NOMO-1 (cell line): ENCODE data around the gene CACNB2.

ENCODE experiments used
- DNase-seq, 2 experiments: peaks; one replicate each; lab custom pipeline; 2025; ENCODE audit not compliant: unreplicated experiment in 2 of 2; lab: John Stamatoyannopoulos, UW

The CACNB2 gene

DNA sequence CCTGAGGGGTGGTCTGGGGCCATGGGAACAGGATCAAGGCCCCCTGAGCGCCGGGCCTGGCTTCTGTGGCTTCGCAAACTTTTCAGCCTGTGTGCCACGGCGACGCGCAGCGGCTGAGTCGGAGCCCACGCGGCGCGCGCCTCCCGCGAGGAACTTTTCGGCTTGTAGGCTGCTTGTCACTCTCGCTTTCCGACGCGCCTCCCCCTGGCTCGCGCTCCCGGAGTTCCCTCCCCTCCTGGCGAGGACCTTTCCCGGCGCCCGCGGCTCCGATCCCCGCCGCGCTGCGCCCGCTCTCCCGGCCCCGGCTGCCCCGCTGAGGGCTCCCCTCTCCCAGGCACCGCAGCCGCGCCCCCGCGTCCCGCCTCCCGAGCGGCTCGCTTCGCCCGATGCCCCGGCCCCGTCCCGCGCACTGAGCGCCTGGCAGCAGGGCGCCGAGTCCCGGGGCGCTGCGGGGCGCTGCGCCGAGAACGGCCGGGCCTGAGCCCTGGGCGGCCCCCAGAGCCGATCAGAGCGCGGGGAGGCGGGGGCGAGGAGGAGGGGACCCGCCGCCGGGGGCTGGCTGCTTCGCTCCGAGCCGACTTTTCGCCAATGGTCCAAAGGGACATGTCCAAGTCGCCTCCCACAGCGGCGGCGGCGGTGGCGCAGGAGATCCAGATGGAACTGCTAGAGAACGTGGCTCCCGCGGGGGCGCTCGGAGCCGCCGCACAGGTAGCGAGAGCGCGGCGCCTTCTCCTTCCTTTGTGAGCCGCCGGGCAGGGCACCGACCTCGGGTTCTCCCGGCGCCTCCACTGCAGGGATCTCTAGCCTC, at the start of gene CACNB2:
TSS of gene CACNB2 (plus strand) at position 276 of the 808 bp plus-strand sequence.
- DNase-seq, result peak in 1 of 2 experiments; percentile 19

DNA sequence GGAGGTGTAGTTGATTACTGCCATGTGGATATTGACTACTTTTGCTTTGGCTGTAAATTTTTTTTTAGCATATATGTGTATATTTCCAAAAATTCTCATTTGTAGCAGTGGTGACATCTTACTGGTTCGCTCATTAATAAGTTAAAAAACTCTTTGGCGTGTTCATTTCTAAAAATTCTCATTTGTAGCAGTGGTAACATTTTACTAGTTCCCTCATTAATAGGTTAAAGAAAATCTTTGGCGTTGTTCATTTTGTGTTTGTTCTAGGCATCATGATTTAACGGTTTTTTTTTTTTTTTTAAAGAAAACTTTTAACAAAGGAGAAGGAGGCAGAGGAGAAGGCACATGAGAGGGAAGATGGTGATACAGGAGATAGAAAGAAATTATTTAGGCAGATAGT, 45.9 kb upstream of the CACNB2 start:
- no peak for DNase-seq

DNA sequence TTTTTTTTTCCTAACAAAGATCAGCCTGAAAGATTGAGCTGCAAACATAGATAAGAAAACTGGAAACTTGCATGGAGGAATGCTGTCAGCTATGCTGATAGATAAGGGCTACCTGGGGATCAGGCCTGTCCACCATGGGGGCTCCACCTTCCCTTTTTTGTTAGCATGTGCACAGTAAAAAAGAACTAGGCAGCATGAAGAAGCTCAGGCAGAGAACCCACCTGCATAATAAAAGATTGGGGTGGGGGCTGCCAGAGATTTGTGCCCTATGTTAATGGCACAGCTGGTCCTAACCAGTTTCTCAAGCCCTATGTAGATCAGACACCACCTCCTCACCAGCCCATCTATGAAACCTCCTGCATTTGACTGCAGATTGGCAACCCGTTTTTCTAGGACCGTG, 45.4 kb upstream of the CACNB2 start:
- no peak for DNase-seq

DNA sequence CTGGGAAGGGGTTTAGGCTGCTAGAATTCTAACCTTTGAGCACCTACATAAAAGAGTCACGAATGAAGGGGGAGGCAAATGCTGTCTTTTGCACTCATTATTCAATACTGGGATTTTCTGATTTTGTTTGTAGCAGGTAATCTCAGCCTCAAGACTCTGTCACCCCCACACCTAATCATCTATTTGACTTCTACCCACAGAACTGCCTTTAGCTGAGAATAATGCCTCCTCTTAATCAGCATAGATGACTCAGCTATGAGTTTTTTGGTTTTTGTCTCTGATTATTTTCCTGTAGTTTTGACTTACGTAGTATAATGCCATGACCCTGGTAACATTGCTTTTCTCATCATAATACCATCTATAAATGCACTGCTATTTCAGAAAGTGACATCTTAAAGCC, 42.7 kb upstream of the CACNB2 start:
- DNase-seq, result no peak

DNA sequence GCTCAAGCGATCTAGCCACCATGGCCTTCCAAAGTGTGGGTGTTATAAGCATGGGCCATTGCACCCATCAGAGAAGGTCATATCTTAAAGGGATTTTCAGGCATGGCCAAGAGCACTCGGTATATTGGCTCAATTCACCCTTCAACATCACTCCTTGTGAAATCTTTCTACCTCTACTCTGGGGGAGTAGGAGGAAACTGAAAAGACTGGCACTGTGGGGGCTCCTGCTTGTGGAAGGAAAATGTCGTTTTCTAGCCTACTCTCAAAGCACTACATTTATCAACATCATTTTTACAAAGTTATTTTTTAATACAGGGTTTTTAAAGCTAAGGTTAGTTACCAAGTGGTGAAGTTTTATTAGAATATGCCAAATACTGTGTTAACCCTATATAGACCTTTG, 42.0 kb upstream of the CACNB2 start:
- DNase-seq, result no peak

DNA sequence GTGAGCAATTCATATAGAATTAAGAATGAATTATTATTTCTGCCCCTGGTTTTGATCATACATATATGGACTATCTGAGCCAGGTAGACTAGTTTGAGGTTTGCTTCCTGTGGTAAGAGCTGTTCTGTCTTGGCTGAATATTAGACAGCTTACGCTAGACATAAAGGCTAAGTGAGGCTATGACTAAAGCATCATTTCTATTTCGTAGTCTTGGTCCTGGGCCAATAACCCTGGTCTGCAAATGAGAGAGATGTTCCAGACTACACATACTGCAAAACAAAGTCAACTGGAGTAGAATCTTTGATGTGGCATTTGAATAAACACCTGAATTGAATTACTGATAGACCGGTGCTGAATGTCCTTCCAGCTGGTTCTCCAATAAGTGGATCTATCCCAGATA, 40.8 kb upstream of the CACNB2 start:
- no peak for DNase-seq

DNA sequence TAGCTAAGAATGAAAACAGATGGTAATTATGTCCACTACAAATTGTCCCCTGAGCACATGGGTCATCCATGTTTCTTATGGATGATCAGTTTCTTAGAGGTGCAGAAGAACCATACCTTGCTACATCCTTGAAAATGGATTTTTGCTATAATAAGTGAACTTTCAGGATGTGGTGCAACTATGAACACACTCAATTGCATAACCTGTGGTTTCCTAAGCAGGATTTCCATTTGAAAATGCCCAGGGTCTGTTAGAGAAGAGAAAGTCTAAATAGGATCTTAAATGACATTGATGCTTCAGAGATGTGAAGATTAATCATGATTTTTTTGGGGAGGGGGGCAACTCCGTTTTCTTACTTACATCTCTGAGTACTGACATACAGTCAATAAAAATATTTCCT, 39.6 kb upstream of the CACNB2 start:
- peak; percentile 48 to 85 for DNase-seq

DNA sequence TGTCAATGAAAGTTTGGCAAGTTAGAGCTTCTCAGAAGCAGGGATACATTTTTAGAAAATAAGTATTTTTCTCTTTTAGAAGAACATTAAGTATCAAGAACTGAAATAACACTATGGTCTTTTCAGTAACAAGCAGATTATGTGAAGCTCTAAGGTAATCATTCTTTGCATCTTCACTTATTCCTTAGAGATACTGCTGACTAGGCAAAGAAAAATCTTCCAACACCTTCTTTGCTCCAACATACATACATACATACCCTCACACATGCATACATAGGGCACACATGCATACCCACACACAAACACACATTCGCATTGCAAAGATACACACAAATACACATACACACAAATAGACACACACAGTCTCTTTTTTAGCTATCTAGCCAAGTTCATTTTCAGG, 37.8 kb upstream of the CACNB2 start:
- DNase-seq, result no peak

DNA sequence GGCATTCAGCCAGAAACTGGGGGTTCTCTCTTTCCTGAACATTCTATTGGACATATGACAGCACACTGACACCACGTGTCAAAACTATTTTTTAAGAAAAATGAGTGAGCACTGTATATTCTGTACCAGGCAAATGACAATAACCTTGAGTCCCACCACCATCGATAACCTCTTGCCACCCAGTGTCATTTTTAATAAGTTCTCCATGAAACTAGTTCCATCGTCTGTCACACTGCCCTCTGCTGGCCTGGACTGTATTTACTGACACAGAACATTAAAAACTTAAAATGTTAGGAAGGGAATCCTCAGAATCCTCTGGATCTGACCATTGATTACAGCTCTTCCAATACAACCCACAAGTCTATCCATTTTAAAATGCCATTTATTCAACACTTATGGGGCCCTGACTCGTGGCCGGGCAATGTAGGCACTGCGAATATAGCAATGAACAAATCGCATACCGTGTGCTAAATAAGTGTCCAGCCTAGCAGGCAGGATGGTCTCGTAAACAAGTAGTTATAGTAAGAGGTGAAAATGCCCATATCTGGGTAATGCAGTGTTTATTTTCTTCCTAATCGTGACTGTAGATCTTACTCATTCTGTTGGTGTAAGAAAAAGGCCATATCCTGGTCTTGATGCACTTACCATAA, 35.9 kb upstream of the CACNB2 start:
- DNase-seq, result peak; percentile 16 to 38

DNA sequence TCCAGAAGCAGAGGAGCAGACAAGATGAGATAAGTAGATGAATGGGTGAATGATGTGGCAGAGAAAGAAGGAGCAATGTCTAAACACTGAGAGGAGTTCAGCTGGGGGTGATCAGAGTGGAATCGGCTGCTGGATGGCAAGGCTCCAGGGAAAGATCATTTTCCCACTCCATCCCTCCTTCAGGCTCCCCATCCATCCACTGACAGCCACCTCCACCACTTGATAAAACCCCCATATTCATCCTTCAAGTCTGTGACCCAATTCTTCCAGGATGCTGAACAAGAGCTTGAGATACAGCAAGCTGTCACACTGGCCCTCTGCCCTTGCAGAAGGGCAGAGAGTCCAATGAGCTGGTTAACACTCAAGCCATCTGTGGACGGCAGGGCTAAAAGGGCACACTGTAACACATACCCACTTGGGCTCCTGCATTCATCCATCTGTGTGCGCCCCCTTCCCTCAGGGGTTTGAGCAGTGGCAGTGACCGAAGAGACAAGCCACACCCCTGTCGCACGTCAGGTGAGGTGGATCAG, 30.8 kb upstream of the CACNB2 start:
- no peak for DNase-seq

DNA sequence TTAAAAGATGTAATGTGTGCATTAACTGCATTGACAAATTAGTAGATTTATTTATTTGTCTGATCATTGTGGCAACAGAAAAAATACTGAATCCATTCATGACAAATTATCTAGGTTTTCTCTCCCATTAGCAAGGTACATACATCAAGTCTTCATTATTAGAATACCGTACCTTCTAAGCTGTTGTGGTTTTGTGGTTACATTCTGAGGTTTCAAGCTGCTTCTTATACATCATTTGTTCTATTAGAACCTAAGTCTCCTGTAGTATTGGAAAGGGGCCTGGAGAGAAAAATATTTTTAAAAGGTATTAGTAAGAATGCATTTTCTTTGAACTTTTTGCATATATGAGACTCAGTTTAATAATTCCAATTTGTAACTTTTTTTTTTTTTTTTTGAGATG, 26.3 kb upstream of the CACNB2 start:
- no peak for DNase-seq

DNA sequence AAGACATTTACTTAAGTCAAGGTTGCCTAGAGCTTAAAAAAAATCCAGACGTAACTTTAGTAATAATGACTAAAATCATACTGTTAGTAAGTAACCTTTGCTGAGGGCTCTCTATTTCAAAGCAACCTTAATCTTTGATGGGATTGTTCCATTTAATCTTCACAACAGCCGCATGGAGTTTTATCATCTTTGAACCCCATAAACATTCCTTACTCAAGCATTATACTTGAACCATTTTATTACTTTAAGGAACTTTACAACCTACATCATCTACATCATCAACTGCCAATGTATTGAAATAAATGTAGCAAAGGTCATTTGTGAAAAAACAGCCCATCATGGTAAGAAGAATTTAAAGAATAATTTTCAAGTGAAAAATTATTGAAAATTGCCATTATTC, 22.9 kb upstream of the CACNB2 start:
- DNase-seq, result no peak

DNA sequence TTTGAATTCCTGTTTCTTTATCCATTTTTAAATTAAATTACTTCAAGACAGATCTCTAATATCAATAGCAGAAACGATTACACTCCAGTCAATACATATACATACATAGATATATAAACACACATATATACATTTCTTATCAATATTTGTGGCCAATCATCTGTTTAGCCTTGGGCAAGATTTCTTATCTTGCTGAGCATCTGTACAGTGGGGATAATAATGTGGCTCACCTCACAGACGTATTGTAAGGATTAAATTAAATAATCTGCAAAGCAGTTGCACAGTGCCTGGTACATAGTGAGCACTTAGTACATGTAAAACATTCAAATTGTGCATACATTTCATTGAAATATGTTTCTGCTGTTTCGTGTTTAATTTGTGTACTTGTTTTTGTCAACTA, 17.5 kb upstream of the CACNB2 start:
- no peak for DNase-seq

DNA sequence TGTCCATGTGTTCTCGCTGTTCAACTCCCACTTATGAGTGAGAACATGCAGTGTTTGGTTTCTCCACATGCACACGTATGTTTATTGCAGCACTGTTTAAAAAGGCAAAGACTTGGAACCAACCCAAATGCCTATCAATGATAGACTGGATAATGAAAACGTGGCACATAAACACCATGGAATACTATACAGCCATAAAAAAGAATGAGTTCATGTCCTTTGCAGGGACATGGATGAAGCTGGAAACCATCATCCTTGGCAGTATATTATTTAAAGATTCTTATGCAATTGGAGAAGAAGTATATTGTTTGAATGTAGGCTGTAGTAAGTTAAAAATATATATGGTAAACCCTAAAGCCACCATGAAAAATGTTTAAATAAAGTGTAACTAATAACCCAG, 7.2 kb upstream of the CACNB2 start:
- no peak for DNase-seq

DNA sequence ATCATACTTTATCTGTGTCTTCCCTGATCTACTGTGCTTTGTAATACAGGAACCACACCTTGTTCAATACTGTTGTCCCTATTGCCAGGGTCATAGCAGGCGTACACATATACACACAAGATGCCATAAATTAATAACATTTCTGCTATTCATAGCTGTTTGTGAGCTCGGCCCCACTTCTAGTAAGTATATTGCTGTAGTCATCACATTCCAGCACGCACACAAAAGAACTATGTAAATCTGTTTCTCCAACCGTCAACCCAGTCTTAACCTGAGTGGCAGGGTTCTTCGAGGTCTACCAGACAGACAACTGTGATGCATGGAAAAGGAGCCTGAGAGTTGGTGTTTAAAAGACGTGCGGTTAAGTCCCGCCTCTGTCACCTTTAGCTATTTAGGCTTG, 5.7 kb upstream of the CACNB2 start:
- DNase-seq, result no peak

DNA sequence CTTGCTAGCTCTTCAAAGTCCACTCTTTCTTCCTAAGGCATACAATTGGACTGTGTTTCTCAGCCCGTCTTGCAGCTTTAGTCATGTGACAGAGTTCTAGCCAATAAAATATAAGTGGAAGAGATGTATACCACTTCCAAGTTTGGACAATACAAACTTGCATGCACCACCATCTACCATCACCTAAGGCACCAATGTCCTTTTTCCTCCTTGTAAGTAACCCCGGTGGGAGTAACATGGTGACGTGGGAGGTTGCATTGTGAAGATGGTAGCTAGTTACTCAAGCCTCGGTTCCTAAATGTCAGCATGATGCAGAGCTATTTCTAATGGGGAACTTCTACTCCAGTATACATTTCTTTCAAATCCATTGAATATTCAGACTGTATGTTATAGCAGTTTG, 5.3 kb upstream of the CACNB2 start:
- DNase-seq, result no peak

DNA sequence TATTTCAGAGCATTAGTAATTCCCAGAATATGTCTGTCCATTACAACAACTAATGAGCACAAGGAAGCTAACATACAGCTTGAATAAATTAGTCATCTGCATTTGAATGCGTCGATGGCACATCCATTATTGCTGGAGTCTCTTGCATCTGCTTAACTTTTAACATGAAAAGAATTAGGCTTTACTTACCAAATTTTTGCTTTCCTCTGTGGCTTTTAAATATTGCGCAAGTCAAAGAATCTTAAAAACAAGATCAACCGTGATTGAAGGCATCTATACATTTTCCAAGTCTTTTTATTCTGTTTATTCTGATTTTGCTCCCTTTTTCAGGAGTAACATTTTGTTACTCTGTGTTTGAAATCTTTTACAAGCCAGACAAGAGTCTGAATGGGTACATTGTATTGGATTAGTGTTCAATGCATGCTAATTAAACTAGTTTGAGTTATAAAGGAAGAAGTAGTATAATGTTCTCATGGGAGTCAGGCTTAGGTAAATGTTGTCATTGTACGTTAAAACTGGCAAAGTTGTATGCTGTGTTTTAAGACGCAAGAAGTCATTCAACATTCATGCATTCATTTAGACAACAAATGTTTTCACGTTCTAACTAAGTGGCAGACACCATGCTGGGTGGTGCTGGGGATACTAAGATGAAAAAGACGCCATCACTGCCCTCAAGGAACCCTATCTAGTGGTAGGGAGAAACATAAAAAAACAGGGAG, 4.0 kb upstream of the CACNB2 start:
- DNase-seq, result no peak

DNA sequence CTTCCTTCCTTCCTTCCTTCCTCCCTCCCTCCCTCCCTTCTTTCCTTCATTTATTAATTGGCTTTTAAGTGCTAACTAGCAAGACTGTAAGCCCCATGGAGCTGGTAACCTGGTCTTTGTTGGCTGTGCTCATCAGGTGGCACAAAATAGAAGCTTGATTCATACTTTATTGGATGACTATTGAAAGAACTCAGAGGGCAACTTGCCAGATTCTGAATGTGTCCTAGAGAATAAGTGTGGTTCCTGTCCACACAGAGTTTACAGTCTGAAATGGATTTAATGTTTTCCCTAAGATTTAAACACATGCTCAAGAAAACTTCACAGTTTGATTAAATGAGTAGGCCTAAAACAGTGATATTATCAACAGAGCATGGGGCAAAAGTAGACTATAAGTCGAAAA, 3.1 kb upstream of the CACNB2 start:
- DNase-seq, result no peak

DNA sequence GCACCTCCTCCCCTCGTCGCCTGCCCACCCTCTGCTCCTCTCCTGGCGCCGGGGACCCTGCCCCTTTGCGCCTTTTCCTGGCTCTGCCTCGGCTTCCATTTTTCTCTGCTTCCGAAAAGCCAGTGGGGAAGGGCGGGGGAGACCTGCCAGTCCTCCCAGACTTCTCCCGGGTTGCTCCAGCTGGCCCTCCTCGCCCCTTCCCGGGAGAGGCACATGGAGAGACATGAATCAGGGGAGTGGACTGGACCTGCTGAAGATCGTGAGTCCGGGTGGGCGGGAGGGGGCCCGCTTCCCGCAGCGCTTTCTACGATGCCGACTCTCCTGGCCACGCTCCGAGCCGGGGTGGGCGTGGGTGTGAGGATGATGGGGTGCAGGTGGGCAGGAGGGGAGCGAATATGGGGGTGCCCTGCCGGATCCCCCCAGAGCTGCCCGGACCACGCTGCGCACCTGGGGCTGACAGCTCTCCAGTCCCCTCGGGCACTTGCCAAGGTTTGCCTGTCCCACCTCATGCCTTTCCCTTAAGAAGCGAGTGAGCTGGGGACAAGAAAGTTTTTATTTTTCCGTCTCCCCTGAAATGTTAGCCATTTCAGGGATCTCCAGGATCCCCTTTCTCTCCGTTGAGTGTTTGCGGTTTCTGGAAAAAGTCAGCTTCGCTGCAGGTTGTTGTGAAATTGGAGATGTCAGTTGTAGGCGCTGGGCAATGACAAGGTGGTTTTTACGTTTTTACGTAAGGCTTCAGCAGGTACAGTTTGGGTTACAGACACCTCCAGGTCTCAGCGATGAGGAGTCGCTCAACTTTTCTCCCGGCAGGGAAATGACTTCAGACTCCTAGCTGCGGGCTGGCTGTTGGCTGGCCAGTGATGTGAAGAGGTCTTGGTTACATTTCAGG, 977 bp downstream of the CACNB2 start:
- no peak for DNase-seq

DNA sequence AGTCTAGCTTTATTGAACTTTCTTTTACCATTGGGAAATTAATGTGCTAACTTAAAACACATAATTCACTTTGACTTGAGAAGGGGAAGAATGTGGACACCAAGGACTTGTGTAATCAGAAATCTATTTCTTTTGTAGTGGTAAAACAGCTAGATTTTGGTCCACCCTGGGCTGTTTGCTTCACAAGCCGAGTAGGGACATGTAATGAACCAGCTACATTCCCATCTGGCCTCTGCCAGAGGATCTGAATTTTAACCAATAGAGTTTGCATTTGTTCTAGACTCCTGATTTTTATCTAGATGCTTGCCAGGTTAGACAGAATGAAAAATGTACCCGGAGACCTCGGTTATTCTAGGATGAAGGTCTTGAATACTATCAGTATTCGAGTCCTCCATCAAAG, 1.9 kb downstream of the CACNB2 start:
- DNase-seq, result peak in 1 of 2 experiments; percentile 38

DNA sequence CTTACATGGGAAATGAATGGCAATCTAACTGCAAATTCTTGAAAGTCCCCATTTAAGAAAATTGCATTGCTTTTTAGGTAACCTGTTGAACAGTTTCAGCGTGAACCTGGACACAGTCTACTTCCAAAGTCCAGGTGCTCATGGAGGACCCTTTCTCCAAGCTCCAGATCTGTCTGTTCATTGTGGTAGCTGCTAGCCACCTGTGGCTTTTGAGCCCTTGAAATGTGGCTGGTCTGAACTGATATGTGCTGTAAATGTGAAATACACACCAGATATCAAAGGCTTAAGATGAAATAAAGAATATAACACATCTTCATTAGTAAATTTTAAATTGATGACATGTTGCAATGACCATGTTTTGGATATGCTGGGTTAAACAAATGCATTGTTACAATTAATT, 4.2 kb downstream of the CACNB2 start:
- DNase-seq, result no peak
